Skeletal muscle satellite cell (primary cell): ENCODE measurements around the gene MRPL51.

Experiments used
- H3K27me3 ChIP-seq: 2 replicates; pipeline ENCODE4 v1.7.0; 2013; ENCODE audit warnings: low read length; ENCODE audit not compliant: control insufficient read depth, insufficient read depth
- H3K36me3 ChIP-seq: 2 replicates; pipeline ENCODE4 v1.7.0; 2013; ENCODE audit warnings: mild to moderate bottlenecking, control low read depth, low read length; ENCODE audit not compliant: insufficient read depth
- H3K4me1 ChIP-seq: 2 replicates; pipeline ENCODE4 v1.7.0; 2013; ENCODE audit warnings: low read length; ENCODE audit not compliant: control insufficient read depth, insufficient read depth
- H3K4me2 ChIP-seq: 2 replicates; pipeline ENCODE4 v1.7.0; 2013; ENCODE audit warnings: mild to moderate bottlenecking, low read length
- H3K4me3 ChIP-seq: 2 replicates; pipeline ENCODE4 v1.7.0; 2013; ENCODE audit warnings: low read length
- H3K9ac ChIP-seq: 2 replicates; pipeline ENCODE4 v1.7.0; 2013; ENCODE audit warnings: mild to moderate bottlenecking, low read depth, low read length, moderate library complexity
- H3K9me3 ChIP-seq: replicated peaks from 2 replicates; pipeline ENCODE4 v1.7.0; 2013; ENCODE audit warnings: mild to moderate bottlenecking, control low read depth, low read length

MRPL51 gene

GRCh38 chr12:6535960-6536847, 43.1 kb upstream of the MRPL51 start:
- peak overlapping the region; percentile 97 for H3K4me2 ChIP-seq
- H3K9ac ChIP-seq: peak overlapping the region; percentile 96
- H3K36me3 ChIP-seq: peaks cover 52% of the 10 kb centered on the region
- H3K9me3 ChIP-seq: no peaks in the 10 kb centered on the region
- H3K27me3 ChIP-seq: no peaks in the 10 kb centered on the region
- peak overlapping the region; percentile 94 for H3K4me3 ChIP-seq
- H3K4me1 ChIP-seq: peaks cover 65% of the 10 kb centered on the region

GRCh38 chr12:6535697-6535946, 42.6 kb upstream of the MRPL51 start:
- Histone ChIP-seq H3K4me2 (peak overlapping the region; percentile 97), H3K27me3 (no peaks in the 10 kb centered on the region), H3K4me3 (peak overlapping the region; percentile 94), H3K9ac (peak overlapping the region; percentile 96), H3K4me1 (peaks cover 59% of the 10 kb centered on the region), H3K36me3 (peaks cover 54% of the 10 kb centered on the region), H3K9me3 (no peaks in the 10 kb centered on the region)

DNA sequence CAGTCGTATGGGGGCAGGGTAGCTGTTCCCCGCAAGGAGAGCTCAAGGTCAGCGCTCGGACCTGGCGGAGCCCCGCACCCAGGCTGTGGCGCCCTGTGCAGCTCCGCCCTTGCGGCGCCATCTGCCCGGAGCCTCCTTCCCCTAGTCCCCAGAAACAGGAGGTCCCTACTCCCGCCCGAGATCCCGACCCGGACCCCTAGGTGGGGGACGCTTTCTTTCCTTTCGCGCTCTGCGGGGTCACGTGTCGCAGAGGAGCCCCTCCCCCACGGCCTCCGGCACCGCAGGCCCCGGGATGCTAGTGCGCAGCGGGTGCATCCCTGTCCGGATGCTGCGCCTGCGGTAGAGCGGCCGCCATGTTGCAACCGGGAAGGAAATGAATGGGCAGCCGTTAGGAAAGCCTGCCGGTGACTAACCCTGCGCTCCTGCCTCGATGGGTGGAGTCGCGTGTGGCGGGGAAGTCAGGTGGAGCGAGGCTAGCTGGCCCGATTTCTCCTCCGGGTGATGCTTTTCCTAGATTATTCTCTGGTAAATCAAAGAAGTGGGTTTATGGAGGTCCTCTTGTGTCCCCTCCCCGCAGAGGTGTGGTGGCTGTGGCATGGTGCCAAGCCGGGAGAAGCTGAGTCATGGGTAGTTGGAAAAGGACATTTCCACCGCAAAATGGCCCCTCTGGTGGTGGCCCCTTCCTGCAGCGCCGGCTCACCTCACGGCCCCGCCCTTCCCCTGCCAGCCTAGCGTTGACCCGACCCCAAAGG, 42.1 kb upstream of the MRPL51 start:
- H3K4me3 ChIP-seq: peak overlapping the region; percentile 94
- H3K27me3 ChIP-seq: no peaks in the 10 kb centered on the region
- H3K36me3 ChIP-seq: peaks cover 59% of the 10 kb centered on the region
- no peaks in the 10 kb centered on the region for H3K9me3 ChIP-seq
- H3K9ac ChIP-seq: peak overlapping the region; percentile 96
- peak overlapping the region; percentile 97 for H3K4me2 ChIP-seq
- H3K4me1 ChIP-seq: peaks cover 54% of the 10 kb centered on the region

GRCh38 chr12:6534695-6534944, 41.6 kb upstream of the MRPL51 start:
- Histone ChIP-seq H3K36me3 (peaks cover 64% of the 10 kb centered on the region), H3K9ac (peak overlapping the region; percentile 96), H3K4me3 (peak overlapping the region; percentile 94), H3K4me1 (peaks cover 49% of the 10 kb centered on the region), H3K4me2 (peak overlapping the region; percentile 97), H3K27me3 (no peaks in the 10 kb centered on the region), H3K9me3 (no peaks in the 10 kb centered on the region)

DNA sequence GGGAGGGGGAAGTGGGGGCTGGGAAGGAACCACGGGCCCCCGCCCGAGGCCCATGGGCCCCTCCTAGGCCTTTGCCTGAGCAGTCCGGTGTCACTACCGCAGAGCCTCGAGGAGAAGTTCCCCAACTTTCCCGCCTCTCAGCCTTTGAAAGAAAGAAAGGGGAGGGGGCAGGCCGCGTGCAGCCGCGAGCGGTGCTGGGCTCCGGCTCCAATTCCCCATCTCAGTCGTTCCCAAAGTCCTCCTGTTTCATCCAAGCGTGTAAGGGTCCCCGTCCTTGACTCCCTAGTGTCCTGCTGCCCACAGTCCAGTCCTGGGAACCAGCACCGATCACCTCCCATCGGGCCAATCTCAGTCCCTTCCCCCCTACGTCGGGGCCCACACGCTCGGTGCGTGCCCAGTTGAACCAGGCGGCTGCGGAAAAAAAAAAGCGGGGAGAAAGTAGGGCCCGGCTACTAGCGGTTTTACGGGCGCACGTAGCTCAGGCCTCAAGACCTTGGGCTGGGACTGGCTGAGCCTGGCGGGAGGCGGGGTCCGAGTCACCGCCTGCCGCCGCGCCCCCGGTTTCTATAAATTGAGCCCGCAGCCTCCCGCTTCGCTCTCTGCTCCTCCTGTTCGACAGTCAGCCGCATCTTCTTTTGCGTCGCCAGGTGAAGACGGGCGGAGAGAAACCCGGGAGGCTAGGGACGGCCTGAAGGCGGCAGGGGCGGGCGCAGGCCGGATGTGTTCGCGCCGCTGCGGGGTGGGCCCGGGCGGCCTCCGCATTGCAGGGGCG, 41.0 kb upstream of the MRPL51 start, which contains the start of gene GAPDH:
TSS of gene GAPDH (plus strand) at position 595 of the 772 bp plus-strand sequence. CDS start 316 bp downstream, outside the sequence.
- Histone ChIP-seq H3K9ac (peak within 1 kb of the TSS; percentile 96), H3K4me1 (peaks cover 47% of the 10 kb centered on the region), H3K36me3 (peaks cover 65% of the 10 kb centered on the region)

DNA sequence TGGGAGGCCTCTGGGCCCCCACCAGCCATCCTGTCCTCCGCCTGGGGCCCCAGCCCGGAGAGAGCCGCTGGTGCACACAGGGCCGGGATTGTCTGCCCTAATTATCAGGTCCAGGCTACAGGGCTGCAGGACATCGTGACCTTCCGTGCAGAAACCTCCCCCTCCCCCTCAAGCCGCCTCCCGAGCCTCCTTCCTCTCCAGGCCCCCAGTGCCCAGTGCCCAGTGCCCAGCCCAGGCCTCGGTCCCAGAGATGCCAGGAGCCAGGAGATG, 40.5 kb upstream of the MRPL51 start:
- Histone ChIP-seq H3K4me3 (peak overlapping the region; percentile 94), H3K36me3 (peaks cover 66% of the 10 kb centered on the region), H3K9ac (peak overlapping the region; percentile 96), H3K4me1 (peaks cover 47% of the 10 kb centered on the region), H3K27me3 (no peaks in the 10 kb centered on the region), H3K4me2 (peak overlapping the region; percentile 97), H3K9me3 (no peaks in the 10 kb centered on the region)

More for the DNA sequence above, 41.0 kb upstream of the MRPL51 start, which contains the start of gene GAPDH:
- no peaks in the 10 kb centered on the region for H3K9me3 ChIP-seq
- H3K27me3 ChIP-seq: no peaks in the 10 kb centered on the region
- peak within 1 kb of the TSS; percentile 97 for H3K4me2 ChIP-seq
- peak within 1 kb of the TSS; percentile 94 for H3K4me3 ChIP-seq

- H3K9ac ChIP-seq: peak overlapping the region; percentile 96
- H3K36me3 ChIP-seq: peaks cover 66% of the 10 kb centered on the region
- H3K4me1 ChIP-seq: peaks cover 44% of the 10 kb centered on the region
- peak overlapping the region; percentile 97 for H3K4me2 ChIP-seq
- peak overlapping the region; percentile 94 for H3K4me3 ChIP-seq
- H3K27me3 ChIP-seq: no peaks in the 10 kb centered on the region
- no peaks in the 10 kb centered on the region for H3K9me3 ChIP-seq
Observed at GRCh38 chr12:6532927-6533652, 40.0 kb upstream of the MRPL51 start.

- peaks cover 67% of the 10 kb centered on the region for H3K36me3 ChIP-seq
- no peaks in the 10 kb centered on the region for H3K9me3 ChIP-seq
- no peaks in the 10 kb centered on the region for H3K27me3 ChIP-seq
- H3K9ac ChIP-seq: peak overlapping the region; percentile 96
- peak overlapping the region; percentile 97 for H3K4me2 ChIP-seq
- peak overlapping the region; percentile 94 for H3K4me3 ChIP-seq
- H3K4me1 ChIP-seq: peaks cover 37% of the 10 kb centered on the region
Observed at GRCh38 chr12:6532051-6532926, 39.2 kb upstream of the MRPL51 start.

- Histone ChIP-seq H3K4me1 (peaks cover 24% of the 10 kb centered on the region), H3K4me3 (no peak overlapping the region)
Observed at GRCh38 chr12:6530576-6531260, 37.7 kb upstream of the MRPL51 start.

DNA sequence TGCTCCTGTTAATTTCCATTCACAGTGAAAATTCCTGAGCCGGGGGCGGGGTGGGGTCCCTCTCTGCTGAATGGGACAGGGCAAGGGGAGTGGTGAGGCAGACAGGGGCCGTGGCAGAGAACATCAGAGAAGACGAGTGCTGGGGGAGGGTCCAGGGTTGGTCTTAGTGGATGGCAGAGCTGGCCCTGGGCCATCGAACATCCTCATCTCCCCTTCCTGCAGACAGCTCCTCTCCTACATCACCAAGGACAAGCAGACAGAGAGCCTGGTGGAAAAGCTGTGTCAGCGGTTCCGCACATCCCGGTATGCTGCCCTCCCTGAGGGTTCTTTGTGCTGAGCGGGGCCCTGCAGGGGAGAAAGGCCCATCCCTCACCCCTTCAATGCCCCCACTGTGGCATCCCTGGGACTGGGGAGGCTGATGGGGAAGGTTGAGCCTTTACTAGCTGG, 36.3 kb upstream of the MRPL51 start:
- H3K9ac ChIP-seq: no peak overlapping the region
- H3K27me3 ChIP-seq: no peaks in the 10 kb centered on the region
- peaks cover 24% of the 10 kb centered on the region for H3K4me1 ChIP-seq
- H3K36me3 ChIP-seq: peaks cover 64% of the 10 kb centered on the region
- H3K9me3 ChIP-seq: no peaks in the 10 kb centered on the region
- H3K4me2 ChIP-seq: no peak overlapping the region
- no peak overlapping the region for H3K4me3 ChIP-seq

More at GRCh38 chr12:6530576-6531260, 37.7 kb upstream of the MRPL51 start:
- H3K9me3 ChIP-seq: no peaks in the 10 kb centered on the region
- H3K27me3 ChIP-seq: no peaks in the 10 kb centered on the region
- H3K36me3 ChIP-seq: peaks cover 63% of the 10 kb centered on the region
- H3K4me2 ChIP-seq: no peak overlapping the region
- no peak overlapping the region for H3K9ac ChIP-seq
